Measurements from ENCODE around the gene SLPI.

The SLPI gene

DNA sequence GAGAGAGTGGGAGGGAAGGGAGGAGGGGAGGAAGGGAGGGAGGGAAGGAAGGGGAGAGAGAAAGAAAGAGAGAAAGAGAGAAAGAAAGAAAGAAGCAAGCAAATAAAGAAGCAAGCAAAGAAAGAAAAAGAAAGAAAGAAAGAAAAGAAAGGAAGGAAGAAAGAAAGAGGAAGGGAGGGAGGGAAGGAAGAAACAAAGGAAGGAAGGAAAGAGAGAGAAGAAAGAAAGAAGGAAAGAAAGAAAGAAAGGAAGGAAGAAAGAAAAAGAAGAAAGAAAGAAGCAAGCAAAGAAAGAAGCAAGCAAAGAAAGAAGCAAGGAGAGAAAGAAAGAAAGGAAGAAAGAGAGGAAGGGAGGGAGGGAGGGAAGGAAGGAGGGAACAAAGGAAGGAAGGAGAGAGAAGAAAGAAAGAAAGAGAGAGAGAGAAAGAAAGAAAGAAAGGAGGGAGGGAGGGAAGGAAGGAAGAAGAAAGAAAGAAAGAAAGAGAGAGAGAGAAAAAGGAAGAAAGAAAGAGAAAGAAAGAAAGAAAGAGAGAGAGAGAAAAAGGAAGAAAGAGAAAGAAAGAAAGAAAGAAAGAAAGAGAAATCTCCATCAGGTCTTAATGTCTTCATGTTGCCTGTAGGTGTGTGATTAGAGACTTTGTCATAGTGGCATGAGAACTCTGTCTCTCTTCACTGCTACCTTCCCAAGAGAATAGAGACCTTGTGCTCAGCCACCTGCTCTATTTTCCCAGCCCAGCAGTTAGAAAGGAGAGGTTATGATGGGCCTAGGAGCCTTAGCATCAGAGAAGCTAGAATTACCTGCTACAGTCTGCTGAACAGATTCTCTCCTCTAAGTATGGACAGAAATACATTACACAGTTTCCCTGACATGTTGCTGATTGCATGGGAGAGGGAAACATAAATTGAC is 42.5 kb downstream of the SLPI start:
- no peak for FAIRE-seq

DNA sequence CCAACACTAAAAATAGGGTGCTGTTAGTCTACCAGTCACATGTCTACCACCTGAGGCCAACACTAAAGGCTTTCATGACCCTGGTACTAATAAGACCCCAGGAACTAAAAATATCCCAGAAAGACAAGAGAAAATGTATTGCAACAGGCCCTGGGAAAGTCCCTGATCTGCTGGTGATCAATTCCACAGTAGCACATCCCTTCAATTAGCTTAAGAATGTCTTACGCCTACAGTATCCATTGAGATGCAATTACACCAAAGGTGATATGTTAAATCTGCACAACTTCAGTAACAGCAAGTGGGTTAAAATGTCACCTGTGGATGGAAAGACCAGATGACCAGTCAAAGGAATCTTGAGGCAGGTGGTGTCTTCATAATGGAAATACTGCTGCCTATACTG is 44.4 kb downstream of the SLPI start:
- FAIRE-seq: no peak

DNA sequence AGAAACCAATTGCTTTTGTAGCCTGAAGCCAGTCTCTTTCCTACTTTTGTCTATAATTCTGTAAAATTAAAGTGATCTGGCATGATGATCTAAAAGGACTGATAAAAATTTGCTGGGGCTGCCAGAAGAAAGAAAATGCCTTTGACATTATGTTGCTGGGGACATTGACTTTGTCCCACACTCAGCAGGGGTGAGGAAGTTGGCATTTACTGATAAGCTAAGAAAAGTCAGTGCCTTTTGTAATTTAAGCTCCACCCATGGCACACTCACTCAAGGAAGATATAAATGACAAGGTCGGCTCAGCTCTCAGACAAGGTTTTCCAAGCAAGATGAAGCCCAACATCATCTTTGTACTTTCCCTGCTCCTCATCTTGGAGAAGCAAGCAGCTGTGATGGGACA is 47.6 kb downstream of the SLPI start, which contains the start of gene SEMG1:
TSS of gene SEMG1 (plus strand) at position 309 of the 400 bp plus-strand sequence. CDS start at position 330, 21 bp downstream.
- no peak for FAIRE-seq
